ENCODE results near the gene BICRAL.
"Not testable (repeated sequence)": the region's sequence is repeated elsewhere in the genome, so short reads cannot be mapped to it uniquely, and the experiment has no call there.

The BICRAL gene

GRCh38 chr6:42781796-42782688 lies at the start of gene BICRAL:
TSS of gene BICRAL (plus strand) at chr6:42782052. CDS start at chr6:42822023, 39,971 bp downstream.
- FAIRE-seq (no peak), DNase-seq (ENCODE audit: insufficient read length, low spot score) (no peak)
- no peak for TF ChIP-seq CTCF (IDR thresholded peaks at IDR 0.05; ENCODE audit: insufficient read depth, missing control alignments)

GRCh38 chr6:42733867-42734481 lies 47.9 kb upstream of the BICRAL start:
- FAIRE-seq: not testable (repeated sequence)

GRCh38 chr6:42735976-42736375 lies 45.9 kb upstream of the BICRAL start:
- FAIRE-seq (no peak), DNase-seq (ENCODE audit: insufficient read length, low spot score) (no peak)

More at GRCh38 chr6:42733867-42734481, 47.9 kb upstream of the BICRAL start:
- DNase-seq (ENCODE audit: insufficient read length, low spot score): not testable (repeated sequence)

GRCh38 chr6:42740725-42741124 lies 41.1 kb upstream of the BICRAL start:
- no peak for DNase-seq (ENCODE audit: insufficient read length, low spot score)
- no peak for FAIRE-seq
- no peak for TF ChIP-seq CTCF (IDR thresholded peaks at IDR 0.05; ENCODE audit: insufficient read depth, missing control alignments)

More at GRCh38 chr6:42735976-42736375, 45.9 kb upstream of the BICRAL start:
- TF ChIP-seq CTCF (IDR thresholded peaks at IDR 0.05; ENCODE audit: insufficient read depth, missing control alignments): peak; percentile 6

- FAIRE-seq (peak; percentile 92), DNase-seq (ENCODE audit: insufficient read length, low spot score) (peak; percentile 66)
- no peak for TF ChIP-seq CTCF (IDR thresholded peaks at IDR 0.05; ENCODE audit: insufficient read depth, missing control alignments)
Measured at GRCh38 chr6:42742116-42742894, 39.5 kb upstream of the BICRAL start.

- no peak for DNase-seq (ENCODE audit: insufficient read length, low spot score)
- TF ChIP-seq CTCF (IDR thresholded peaks at IDR 0.05; ENCODE audit: insufficient read depth, missing control alignments): peak; percentile 25
- FAIRE-seq: no peak
Measured at GRCh38 chr6:42744351-42744893, 37.4 kb upstream of the BICRAL start.

GRCh38 chr6:42745083-42745639 lies 36.7 kb upstream of the BICRAL start:
- DNase-seq (ENCODE audit: insufficient read length, low spot score) (no peak), FAIRE-seq (no peak)
- no peak for TF ChIP-seq CTCF (IDR thresholded peaks at IDR 0.05; ENCODE audit: insufficient read depth, missing control alignments)

All from D721Med (cell line).